Motor neuron (in vitro differentiated cells): ENCODE results near the gene TMEM192. TPM values are rescaled to one million over a fixed set of nuclear protein-coding genes. Genes with fewer than 3 reads are reported as not detected.

ENCODE experiments used
- ATAC-seq, 8 experiments: fragments of 200-7000 bp; cut with Tn5 transposase; replicated peaks in 6 of 8; 2 replicates each; pipeline ENCODE4 v1.8.0; 2021; ENCODE audit warnings: mild to moderate bottlenecking in 8 of 8, moderate library complexity in 8 of 8
- H3K27ac ChIP-seq, 2 donors: fragments of 250-450 bp; sonication (Bioruptor Pico); 2 replicates each; pipeline ENCODE4 v1.9.0; 2021; ENCODE audit warnings: antibody characterized with exemption in 2 of 2, mild to moderate bottlenecking in 2 of 2, moderate library complexity in 1 of 2
- H3K4me1 ChIP-seq, 2 donors: fragments of 250-450 bp; sonication (Bioruptor Pico); replicated peaks in 1 of 2; 2 replicates each; pipeline ENCODE4 v1.6.1; 2021; ENCODE audit warnings: antibody characterized with exemption in 2 of 2, mild to moderate bottlenecking in 2 of 2, moderate library complexity in 1 of 2
- H3K4me3 ChIP-seq, 5 donors: fragments of 250-450 bp; sonication (Bioruptor Pico); 2 replicates each; pipeline ENCODE4 v1.9.0; 2021; ENCODE audit warnings: antibody characterized with exemption in 5 of 5, mild to moderate bottlenecking in 5 of 5, moderate library complexity in 4 of 5
- WGBS, 10 experiments: fragments of 450-650 bp; shearing (Covaris generic); methylation state at CpG; one replicate each; pipeline ENCODE4 v1.0.0; 2022; 5-methylcytosine and 5-hydroxymethylcytosine counted together
- in situ Hi-C, 9 experiments: fragments of 400-800 bp; cut with MboI; loops; one replicate each; pipeline ENCODE4 v1.15.0; 2021; ENCODE audit warnings: low sequenced_read_pairs in 9 of 9, low pct_unique_long_range_greater_than_20kb in 2 of 9; ENCODE audit not compliant: unreplicated experiment in 9 of 9
- total RNA-seq, 8 experiments: library from RNA; unstranded; fragments of 300-600 nt; gene quantifications; 2 replicates each; pipeline versions ENCODE4 v1.2.3 to v1.2.4, GENCODE V29; 2022

The TMEM192 gene
- total RNA-seq: 10 to 100 TPM in 3 of 8 experiments, 1 to 10 TPM in 5; 5.7 to 17.4 (median 9.2) TPM

- peaks cover 0 to 3% of the 10 kb centered on the region in 2 donors for H3K4me1 ChIP-seq
- peak; percentile 89 to 97 (median 96) for ATAC-seq
- 0 to 3% methylated on average over 6 of the region's 66 CpGs; no CpG with 5 or more reads in 8 of the 10 experiments for WGBS, 10 experiments
- H3K27ac ChIP-seq: peak within 1 kb of the TSS; percentile 63 to 66
- H3K4me3 ChIP-seq: peak within 1 kb of the TSS; percentile 57 to 85 (median 71)
- in situ Hi-C loops: loop anchor here in 1 of 9 experiments (25.0 kb wide), 1 partner anchor 350 kb away; no protein-coding TSS in a partner anchor
Observed at GRCh38 chr4:165112368-165113121, at the start of gene TMEM192. TSS of gene TMEM192 (minus strand) at chr4:165112860. CDS start at chr4:165112773, 87 bp downstream.

- no peak for ATAC-seq
Observed at GRCh38 chr4:165158762-165159161, 46.1 kb upstream of the TMEM192 start.

GRCh38 chr4:165156906-165157305, 44.2 kb upstream of the TMEM192 start:
- in situ Hi-C loops: no loop called here
- WGBS, 10 experiments: 0 to 100% (median 78%) methylated on average over 1 to 2 of the region's 2 CpGs
- H3K4me3 ChIP-seq: no peak overlapping the region
- no peak for ATAC-seq
- no peaks in the 10 kb centered on the region for H3K4me1 ChIP-seq
- no peak overlapping the region for H3K27ac ChIP-seq

More at GRCh38 chr4:165158762-165159161, 46.1 kb upstream of the TMEM192 start:
- no peak overlapping the region for H3K4me3 ChIP-seq
- no peak overlapping the region for H3K27ac ChIP-seq
- in situ Hi-C loops: no loop called here
- H3K4me1 ChIP-seq: no peaks in the 10 kb centered on the region

- Histone ChIP-seq H3K27ac (no peak overlapping the region), H3K4me3 (no peak overlapping the region), H3K4me1 (no peaks in the 10 kb centered on the region)
- in situ Hi-C loops: no loop called here
- ATAC-seq: no peak
Observed at GRCh38 chr4:165154482-165154881, 41.8 kb upstream of the TMEM192 start.

GRCh38 chr4:165152527-165152926, 39.9 kb upstream of the TMEM192 start:
- peak in 2 of 8 experiments; percentile 69 to 72 for ATAC-seq
- H3K4me1 ChIP-seq: no peaks in the 10 kb centered on the region
- WGBS, 10 experiments: 0 to 100% (median 74%) methylated on average over 1 to 4 of the region's 4 CpGs
- no peak overlapping the region for H3K27ac ChIP-seq
- in situ Hi-C loops: no loop called here
- no peak overlapping the region for H3K4me3 ChIP-seq

GRCh38 chr4:165151734-165152133, 39.1 kb upstream of the TMEM192 start:
- in situ Hi-C loops: no loop called here
- Histone ChIP-seq H3K4me1 (no peaks in the 10 kb centered on the region), H3K27ac (no peak overlapping the region), H3K4me3 (no peak overlapping the region)
- ATAC-seq: no peak

GRCh38 chr4:165150545-165150944, 37.9 kb upstream of the TMEM192 start:
- no peak overlapping the region for H3K4me3 ChIP-seq
- no peak for ATAC-seq
- in situ Hi-C loops: no loop called here
- H3K27ac ChIP-seq: no peak overlapping the region
- H3K4me1 ChIP-seq: no peaks in the 10 kb centered on the region
- WGBS, 10 experiments: 40 to 100% (median 89%) methylated on average over 1 to 3 of the region's 3 CpGs; no CpG with 5 or more reads in 3 of the 10 experiments

GRCh38 chr4:165138843-165139242, 26.2 kb upstream of the TMEM192 start:
- in situ Hi-C loops: loop anchor here in 8 of 9 experiments (10.0 to 25.0 kb wide), 4 partner anchors 198 to 326 kb away; partner anchors contain the start of gene MSMO1 (in 2 of the 8)
- H3K4me3 ChIP-seq: no peak overlapping the region
- no peaks in the 10 kb centered on the region for H3K4me1 ChIP-seq
- H3K27ac ChIP-seq: no peak overlapping the region
- ATAC-seq: no peak
- 38 to 100% (median 73%) methylated on average over 1 to 3 of the region's 3 CpGs; no CpG with 5 or more reads in 2 of the 10 experiments for WGBS, 10 experiments

GRCh38 chr4:165137205-165137604, 24.5 kb upstream of the TMEM192 start:
- Histone ChIP-seq H3K27ac (no peak overlapping the region), H3K4me1 (no peaks in the 10 kb centered on the region), H3K4me3 (no peak overlapping the region)
- in situ Hi-C loops: loop anchor here in 8 of 9 experiments (10.0 to 25.0 kb wide), 4 partner anchors 200 to 328 kb away; partner anchors contain the start of gene MSMO1 (in 2 of the 8)
- no peak for ATAC-seq

- WGBS, 10 experiments: 27 to 100% (median 76%) methylated on average over 1 to 3 of the region's 4 CpGs; no CpG with 5 or more reads in 2 of the 10 experiments
- Histone ChIP-seq H3K27ac (no peak overlapping the region), H3K4me1 (no peaks in the 10 kb centered on the region), H3K4me3 (no peak overlapping the region)
- ATAC-seq: no peak
- in situ Hi-C loops: loop anchor here in 8 of 9 experiments (10.0 to 25.0 kb wide), 4 partner anchors 201 to 328 kb away; partner anchors contain the start of gene MSMO1 (in 2 of the 8)
Observed at GRCh38 chr4:165136529-165136928, 23.9 kb upstream of the TMEM192 start.

- Histone ChIP-seq H3K27ac (no peak overlapping the region), H3K4me1 (no peaks in the 10 kb centered on the region), H3K4me3 (no peak overlapping the region)
- WGBS, 10 experiments: 42 to 100% (median 78%) methylated on average over 1 to 2 of the region's 2 CpGs; no CpG with 5 or more reads in 2 of the 10 experiments
- in situ Hi-C loops: loop anchor here in 8 of 9 experiments (10.0 to 25.0 kb wide), 4 partner anchors 204 to 332 kb away; partner anchors contain the start of gene MSMO1 (in 2 of the 8)
- no peak for ATAC-seq
Observed at GRCh38 chr4:165133150-165133549, 20.5 kb upstream of the TMEM192 start.

GRCh38 chr4:165131247-165131832, 18.7 kb upstream of the TMEM192 start:
- in situ Hi-C loops: loop anchor here in 8 of 9 experiments (10.0 to 25.0 kb wide), 4 partner anchors 206 to 333 kb away; partner anchors contain the start of gene MSMO1 (in 2 of the 8)
- Histone ChIP-seq H3K27ac (no peak overlapping the region), H3K4me1 (no peaks in the 10 kb centered on the region), H3K4me3 (no peak overlapping the region)
- ATAC-seq: peak; percentile 52 to 93 (median 71)
- 0 to 28% (median 9%) methylated on average over 1 to 8 of the region's 9 CpGs; no CpG with 5 or more reads in 1 of the 10 experiments for WGBS, 10 experiments

- no peak overlapping the region for H3K4me3 ChIP-seq
- no peak for ATAC-seq
- no peaks in the 10 kb centered on the region for H3K4me1 ChIP-seq
- WGBS, 10 experiments: 0 to 100% (median 27%) methylated on average over 1 to 3 of the region's 3 CpGs; no CpG with 5 or more reads in 3 of the 10 experiments
- in situ Hi-C loops: loop anchor here in 8 of 9 experiments (10.0 to 25.0 kb wide), 4 partner anchors 207 to 335 kb away; partner anchors contain the start of gene MSMO1 (in 2 of the 8)
- no peak overlapping the region for H3K27ac ChIP-seq
Observed at GRCh38 chr4:165129924-165130323, 17.3 kb upstream of the TMEM192 start.
